GM12891 (cell line): ENCODE data around the gene ZFP64.

Experiments
- POLR2A ChIP-seq: IDR thresholded peaks from 2 replicates; pipeline ENCODE4 v1.6.1; 2011; ENCODE audit warnings: low read depth, low read length, control low read depth
- POLR2AphosphoS5 ChIP-seq: IDR thresholded peaks from 2 replicates; pipeline ENCODE4 v1.6.1; 2011; ENCODE audit warnings: low read depth, low read length, control low read depth
- SPI1 ChIP-seq: IDR thresholded peaks from 2 replicates; pipeline ENCODE4 v1.6.1; 2011; ENCODE audit warnings: low read depth, low read length, control low read depth
- TAF1 ChIP-seq: IDR thresholded peaks from 2 replicates; pipeline ENCODE4 v1.6.1; 2011; ENCODE audit warnings: low read depth, low read length, control low read depth

DNA sequence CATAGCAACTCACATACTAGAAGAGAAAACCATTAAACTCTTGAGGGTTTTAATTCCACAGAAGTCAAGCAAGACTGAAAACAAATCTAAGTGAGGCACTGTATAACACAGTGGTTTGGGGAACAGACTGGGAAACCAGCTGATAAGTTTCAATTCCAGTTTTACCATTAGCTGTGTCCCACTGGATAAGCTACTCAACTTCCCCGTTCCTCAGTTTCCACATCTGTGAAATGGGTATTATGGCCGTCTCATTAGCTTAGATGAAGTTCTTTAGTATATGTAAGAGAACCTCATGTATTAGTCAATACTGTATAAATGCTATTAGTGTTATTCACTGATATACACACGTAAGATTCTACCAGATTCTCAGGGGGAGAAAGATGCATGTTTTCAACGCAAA, 89.0 kb downstream of the ZFP64 start:
- TF ChIP-seq POLR2AphosphoS5 = no peak
- TF ChIP-seq TAF1 = no peak
- no peak for TF ChIP-seq POLR2A
- TF ChIP-seq SPI1 = no peak
